ENCODE measurements around the gene CDCP2. TPM values are rescaled to one million over a fixed set of nuclear protein-coding genes. Genes with fewer than 3 reads are reported as not detected.

The CDCP2 gene
- total and polyA plus RNA-seq, 2 donors (not counting 1 experiment from before 2014, with no cell fraction given) = 0.25 TPM; not detected in 1

- Mint-ChIP-seq H3K27me3 (no peaks in the 10 kb centered on the region), H3K9me3 (ENCODE audit: insufficient read depth) (no peaks in the 10 kb centered on the region), H3K4me1 (peaks cover 34% of the 10 kb centered on the region), H3K27ac (peak overlapping the region; percentile 88), H3K4me3 (peak overlapping the region; percentile 97)
- Histone ChIP-seq H3K9ac (ENCODE audit: low read length) (peak overlapping the region; percentile 82), H3K27ac (ENCODE audit: low read length in 2 of 2) (peak overlapping the region; percentile 14 to 77), H3K79me2 (ENCODE audit: control insufficient read depth, insufficient read depth, low read length) (peaks cover 41% of the 10 kb centered on the region), H2AFZ (ENCODE audit: insufficient read depth, low read depth, low read length, poor library complexity, severe bottlenecking) (peak overlapping the region; percentile 87), H4K20me1 (ENCODE audit: control insufficient read depth, insufficient read depth, low read length, poor library complexity, severe bottlenecking) (peaks cover 4% of the 10 kb centered on the region), H3K4me2 (replicated peaks; ENCODE audit: low read depth, low read length, poor library complexity, severe bottlenecking) (peak overlapping the region; percentile 90), H3K4me1 (ENCODE audit: control insufficient read depth in 2 of 2, insufficient read depth in 2 of 2, low read length in 2 of 2) (peaks cover 18 to 21% of the 10 kb centered on the region in 2 donors), H3K4me3 (ENCODE audit: control extremely low read depth in 1 of 5, extremely low read depth in 1 of 5, insufficient read depth in 1 of 5, low read depth in 2 of 5, low read length in 4 of 5) (peak overlapping the region; percentile 75 to 98 (median 88)), H3K36me3 (replicated peaks in 1 of 2; ENCODE audit: control extremely low read depth in 1 of 2, control insufficient read depth in 1 of 2, extremely low read depth in 1 of 2, insufficient read depth in 2 of 2, low read length in 1 of 2) (peaks cover 1 to 11% of the 10 kb centered on the region in 2 experiments), H3K27me3 (replicated peaks in 1 of 4; ENCODE audit: control extremely low read depth in 1 of 4, control insufficient read depth in 3 of 4, insufficient read depth in 4 of 4, low read length in 3 of 4) (no peaks in the 10 kb centered on the region), H3K9me3 (ENCODE audit: control extremely low read depth in 1 of 3, control insufficient read depth in 2 of 3, insufficient read depth in 1 of 3, low read length in 2 of 3) (no peaks in the 10 kb centered on the region)
- DNase-seq (peak; percentile 32), ATAC-seq (ENCODE audit: low read depth) (no peak)
- WGBS (ENCODE audit: insufficient coverage) = 4% methylated on average over 10 of the region's 17 CpGs
- TF ChIP-seq CTCF (IDR thresholded peaks at IDR 0.05) = no peak
- TF ChIP-seq EZH2 (IDR thresholded peaks at IDR 0.05; ENCODE audit: borderline replicate concordance, insufficient read depth, low read depth, low read length, poor library complexity, severe bottlenecking) = no peak
- ChIA-PET POLR2A (interaction anchor here (0.6 to 2.0 kb wide), 2 partner anchors 142 to 254 kb away, joined by 4 read pairs; partner anchors contain the start of genes IFT25 and LRRC42), CTCF (interaction anchor here (0.6 to 2.5 kb wide), 8 partner anchors 7 to 290 kb away, joined by 3 to 10 read pairs (median 3); no protein-coding TSS in a partner anchor)
- intact Hi-C loops (cut with micrococcal nuclease) = no loop called here
Measured at GRCh38 chr1:54199151-54199764, 46.5 kb upstream of the CDCP2 start.

- Mint-ChIP-seq H3K4me1 (no peaks in the 10 kb centered on the region), H3K27ac (no peak overlapping the region), H3K9me3 (ENCODE audit: insufficient read depth) (no peaks in the 10 kb centered on the region), H3K4me3 (no peak overlapping the region), H3K27me3 (no peaks in the 10 kb centered on the region)
- no peak overlapping the region for H3K4me2 ChIP-seq (replicated peaks; ENCODE audit: low read depth, low read length, poor library complexity, severe bottlenecking)
- no peaks in the 10 kb centered on the region for H4K20me1 ChIP-seq (ENCODE audit: control insufficient read depth, insufficient read depth, low read length, poor library complexity, severe bottlenecking)
- H3K27me3 ChIP-seq (replicated peaks in 1 of 4; ENCODE audit: control extremely low read depth in 1 of 4, control insufficient read depth in 3 of 4, insufficient read depth in 4 of 4, low read length in 3 of 4) = no peaks in the 10 kb centered on the region
- DNase-seq = no peak
- H3K79me2 ChIP-seq (ENCODE audit: control insufficient read depth, insufficient read depth, low read length) = no peaks in the 10 kb centered on the region
- no peaks in the 10 kb centered on the region for H3K9me3 ChIP-seq (ENCODE audit: control extremely low read depth in 1 of 3, control insufficient read depth in 2 of 3, insufficient read depth in 1 of 3, low read length in 2 of 3)
- no peaks in the 10 kb centered on the region for H3K4me1 ChIP-seq (ENCODE audit: control insufficient read depth in 2 of 2, insufficient read depth in 2 of 2, low read length in 2 of 2)
- WGBS (ENCODE audit: insufficient coverage) = 94% methylated on average over 2 of the region's 5 CpGs
- intact Hi-C loops (cut with micrococcal nuclease) = no loop called here
- CTCF ChIA-PET = no interaction called here
- no peak overlapping the region for H3K4me3 ChIP-seq (ENCODE audit: control extremely low read depth in 1 of 5, extremely low read depth in 1 of 5, insufficient read depth in 1 of 5, low read depth in 2 of 5, low read length in 4 of 5)
- no peak overlapping the region for H3K27ac ChIP-seq (ENCODE audit: low read length in 2 of 2)
- no peak overlapping the region for H2AFZ ChIP-seq (ENCODE audit: insufficient read depth, low read depth, low read length, poor library complexity, severe bottlenecking)
- no peak for ATAC-seq (ENCODE audit: low read depth)
- TF ChIP-seq CTCF (IDR thresholded peaks at IDR 0.05) = no peak
- TF ChIP-seq EZH2 (IDR thresholded peaks at IDR 0.05; ENCODE audit: borderline replicate concordance, insufficient read depth, low read depth, low read length, poor library complexity, severe bottlenecking) = no peak
- H3K9ac ChIP-seq (ENCODE audit: low read length) = no peak overlapping the region
- POLR2A ChIA-PET = no interaction called here
- peaks cover 0 to 22% of the 10 kb centered on the region in 2 experiments for H3K36me3 ChIP-seq (replicated peaks in 1 of 2; ENCODE audit: control extremely low read depth in 1 of 2, control insufficient read depth in 1 of 2, extremely low read depth in 1 of 2, insufficient read depth in 2 of 2, low read length in 1 of 2)
Measured at GRCh38 chr1:54193453-54193852, 40.7 kb upstream of the CDCP2 start.
